GM19099 (cell line): ENCODE results near the gene ANGPTL2.

ENCODE experiments used
- POLR2A ChIP-seq: IDR thresholded peaks from 3 replicates; pipeline ENCODE4 v1.6.1; 2011; ENCODE audit warnings: low read depth; ENCODE audit not compliant: insufficient read length; ENCODE audit errors: extremely low read depth

Gene ANGPTL2

DNA sequence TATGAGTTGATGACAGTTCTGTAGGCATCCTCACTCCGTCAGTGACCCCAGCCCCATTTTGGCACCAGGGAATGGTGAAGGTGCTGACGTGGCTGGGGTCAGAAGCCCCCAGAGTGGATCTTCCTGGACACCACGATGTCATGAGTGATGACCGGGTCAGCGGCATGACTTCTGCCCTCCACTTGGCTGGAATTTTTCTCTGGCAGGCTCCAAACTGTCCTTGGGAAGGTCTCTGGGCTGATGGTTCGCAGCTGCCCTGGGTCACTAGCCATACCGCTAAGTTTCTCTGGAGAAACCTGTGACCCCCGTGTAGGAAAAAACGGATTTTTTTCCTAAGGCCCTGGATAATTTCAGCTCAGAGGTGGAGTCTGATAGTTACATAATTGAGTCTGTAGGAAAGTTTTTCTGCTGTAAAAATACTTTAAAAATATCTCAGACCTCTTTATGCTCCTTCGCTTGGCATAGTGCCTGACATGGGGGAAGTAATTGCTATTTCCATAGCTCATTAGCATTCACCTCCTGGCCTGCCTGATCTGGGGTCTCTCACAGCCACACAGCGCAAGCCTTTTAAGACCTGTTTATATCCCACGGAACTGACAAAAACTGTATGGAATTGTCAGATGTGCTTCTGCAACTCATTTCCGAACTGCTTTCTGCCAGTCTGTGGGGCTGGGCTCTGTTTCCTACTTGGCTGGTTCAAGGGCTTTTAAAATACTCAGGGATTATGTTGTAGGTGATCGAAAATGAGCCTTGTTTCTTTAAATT, 69.2 kb downstream of the ANGPTL2 start:
- TF ChIP-seq POLR2A, result no peak

DNA sequence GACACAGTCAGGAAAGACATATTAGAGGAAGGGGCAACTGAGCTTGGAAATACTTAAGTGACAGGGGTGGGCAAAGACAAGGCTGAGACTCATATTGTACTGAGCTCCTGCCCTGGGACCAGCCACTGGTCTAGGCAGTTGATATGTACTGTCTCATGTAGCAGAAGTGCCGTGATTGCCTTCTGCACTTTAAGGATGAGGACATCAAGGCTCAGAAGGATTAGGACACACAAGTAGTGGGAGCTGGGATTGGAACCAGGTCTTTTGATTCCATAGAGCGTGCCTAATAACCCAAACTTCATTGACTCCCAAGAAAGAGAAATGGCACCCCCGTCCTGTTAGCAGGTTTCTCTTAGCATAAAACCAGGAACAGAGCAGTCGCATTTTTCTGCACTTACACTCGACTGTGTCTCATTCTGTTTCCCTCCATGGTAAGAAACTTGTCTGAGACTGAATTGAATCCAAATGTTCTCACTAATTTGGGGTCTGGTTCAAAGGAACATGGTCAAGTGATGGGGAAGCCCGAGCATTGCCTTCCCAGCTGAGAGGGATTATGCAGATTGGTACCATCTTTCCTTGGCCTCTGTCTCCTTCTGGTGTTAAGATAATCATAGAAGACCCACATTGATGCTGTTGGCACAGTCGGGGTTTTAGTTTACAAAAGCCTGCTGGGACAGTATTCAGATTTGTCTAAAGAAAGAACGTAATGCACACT, 70.4 kb downstream of the ANGPTL2 start:
- no peak for TF ChIP-seq POLR2A

DNA sequence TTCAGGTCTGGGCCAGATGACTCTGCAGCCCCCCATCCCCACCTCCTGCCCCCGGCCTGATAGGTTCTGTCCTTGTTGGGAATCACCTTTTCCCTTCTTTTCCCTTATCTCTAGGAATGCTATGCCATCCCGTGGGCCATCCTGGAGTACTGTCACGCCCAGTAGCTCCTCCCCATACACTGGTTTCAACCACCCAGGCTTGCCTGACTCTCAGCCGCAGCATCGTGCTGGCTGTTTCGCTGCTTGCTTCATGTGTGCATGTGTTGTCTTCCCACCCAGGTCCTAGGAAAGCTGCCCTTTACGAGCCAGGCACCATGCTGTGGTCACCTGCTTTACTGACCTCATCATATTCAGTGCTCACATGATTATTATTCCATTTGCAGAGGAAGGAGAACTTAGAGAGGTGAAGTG, 71.8 kb downstream of the ANGPTL2 start:
- TF ChIP-seq POLR2A, result no peak

DNA sequence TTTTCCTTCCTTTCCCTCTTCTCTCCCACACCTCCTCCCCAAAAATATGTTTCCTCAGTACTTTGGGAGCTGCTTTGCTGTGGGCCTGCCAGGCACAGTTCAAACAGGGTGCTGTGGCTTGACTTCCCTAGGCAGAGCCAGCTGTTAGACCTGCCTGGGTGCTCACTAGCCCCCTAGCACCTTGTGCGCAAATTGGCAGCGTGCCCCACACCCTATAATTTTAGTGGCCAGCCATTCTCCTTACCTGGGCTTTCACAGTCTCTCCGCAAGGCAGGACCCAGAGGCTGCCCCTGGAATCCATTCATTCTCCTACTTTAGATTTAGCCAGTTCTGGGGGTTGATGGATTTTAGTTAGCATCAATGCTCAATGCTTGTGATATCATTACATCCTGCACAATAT, 72.3 kb downstream of the ANGPTL2 start:
- no peak for TF ChIP-seq POLR2A

DNA sequence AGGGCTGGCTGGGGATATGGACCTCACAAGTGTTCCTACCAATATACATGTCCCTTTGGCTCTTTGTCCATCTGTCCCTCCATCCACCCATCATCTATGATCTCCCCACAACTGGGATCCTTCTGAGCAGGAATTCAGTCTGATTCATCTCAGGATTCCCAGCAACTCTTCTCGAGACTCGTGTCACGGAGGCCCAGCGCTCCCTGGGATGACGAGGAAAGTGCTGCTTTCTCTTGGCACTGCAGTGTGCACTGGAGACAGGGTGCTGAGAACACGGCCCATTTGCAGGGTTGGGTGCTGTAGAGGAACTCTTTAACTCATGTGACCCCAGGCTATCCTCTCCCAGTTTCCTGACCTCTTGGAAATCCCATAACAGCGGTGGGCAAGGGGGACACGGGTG, 72.9 kb downstream of the ANGPTL2 start:
- TF ChIP-seq POLR2A, result no peak

DNA sequence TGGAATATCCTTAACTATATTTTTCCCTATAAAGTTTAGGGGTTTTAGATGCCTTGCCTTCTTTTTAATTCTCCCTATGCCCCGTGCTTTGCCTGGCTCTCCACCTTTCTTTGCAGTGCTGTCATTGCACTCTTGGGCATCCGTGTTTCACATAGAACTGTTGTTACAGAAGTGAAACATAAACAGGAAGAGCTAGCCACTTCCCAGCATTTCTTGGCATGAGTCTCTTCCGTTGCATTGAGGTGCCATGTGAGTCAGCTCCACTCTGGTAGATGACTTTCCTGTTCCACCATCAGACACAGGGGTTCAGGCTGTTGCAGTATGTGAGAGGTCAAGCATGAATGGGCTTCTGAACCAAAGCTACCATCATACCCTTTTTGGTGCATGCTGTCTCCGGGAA, 73.4 kb downstream of the ANGPTL2 start:
- TF ChIP-seq POLR2A, result no peak

DNA sequence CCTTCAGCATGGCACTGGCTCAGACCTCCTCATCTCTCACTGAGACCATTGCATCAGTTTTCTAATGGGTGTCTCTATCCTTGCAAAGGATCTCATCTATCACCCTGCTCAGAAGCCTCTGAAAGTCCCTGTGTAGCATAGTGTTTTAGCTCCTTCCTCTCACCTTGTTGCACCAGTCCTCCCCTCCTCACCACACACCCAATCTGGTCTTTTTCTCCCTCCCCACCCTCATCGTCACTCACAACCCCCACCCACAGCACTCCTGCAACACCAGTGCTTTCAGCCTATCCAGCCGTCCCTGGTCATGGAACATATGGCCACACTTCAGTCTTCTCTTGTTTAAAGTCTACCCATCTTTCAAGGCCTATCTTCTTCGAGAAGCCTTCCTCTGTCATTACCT, 74.5 kb downstream of the ANGPTL2 start:
- no peak for TF ChIP-seq POLR2A

DNA sequence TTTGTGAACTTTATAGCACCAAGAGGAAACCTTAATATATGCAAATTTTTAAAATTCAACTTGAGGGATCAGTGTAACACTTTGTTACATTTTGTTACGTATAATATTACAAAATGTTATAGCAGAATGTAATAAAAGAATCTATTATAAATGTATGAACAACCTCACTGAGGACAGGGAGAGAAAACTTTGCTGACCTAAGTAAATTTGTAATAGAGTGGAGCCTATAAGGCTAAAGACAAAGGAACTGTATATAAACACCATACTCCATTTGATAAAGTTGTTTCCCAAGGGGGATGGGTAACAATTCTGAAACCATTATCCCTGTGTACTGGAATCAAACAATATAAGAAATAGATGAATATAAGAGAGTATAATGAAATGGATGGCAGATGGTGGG, 77.3 kb downstream of the ANGPTL2 start:
- TF ChIP-seq POLR2A, result no peak

DNA sequence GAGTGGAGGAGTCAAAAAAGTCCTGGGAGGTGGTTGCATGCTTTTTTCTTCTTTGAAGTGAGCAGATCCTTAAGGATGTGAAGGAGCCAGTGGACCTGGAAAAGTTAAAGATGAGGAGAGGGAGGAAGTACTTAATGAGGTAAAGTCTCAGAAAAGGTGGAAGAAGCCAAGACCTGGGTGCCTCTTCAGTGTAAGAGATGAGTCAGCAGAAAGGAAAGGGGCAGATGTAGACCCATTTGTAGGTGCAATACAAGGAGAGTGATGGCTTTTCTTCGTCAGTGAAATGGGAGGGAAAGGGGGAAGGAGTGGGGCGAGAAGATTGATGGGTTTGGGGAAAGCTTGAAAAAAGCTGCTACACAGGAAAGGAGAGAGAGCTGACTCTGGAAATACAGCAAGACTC, 82.9 kb downstream of the ANGPTL2 start:
- no peak for TF ChIP-seq POLR2A

DNA sequence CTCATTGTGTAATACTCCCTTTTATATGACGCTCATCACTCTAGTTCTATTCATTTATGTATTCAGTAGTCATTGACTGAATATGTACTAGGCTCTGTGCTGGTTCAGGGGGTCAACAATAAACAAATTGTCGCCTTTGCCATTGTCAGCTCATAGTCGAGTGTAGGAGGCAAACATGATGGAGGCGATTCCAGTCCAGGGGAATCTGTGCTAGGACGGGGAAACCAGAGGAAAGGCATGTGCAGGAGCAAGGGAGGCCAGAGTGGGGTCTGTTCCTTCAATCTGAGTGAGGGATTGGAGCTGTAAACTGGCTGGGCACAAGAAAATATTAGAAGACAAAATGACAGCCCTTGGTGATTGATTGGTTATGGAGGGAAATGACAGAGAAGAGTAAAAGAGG, 83.9 kb downstream of the ANGPTL2 start:
- TF ChIP-seq POLR2A, result no peak
